OCI-LY7 (cell line): ENCODE data around the gene NEK11. TPM values are rescaled to one million over a fixed set of nuclear protein-coding genes. Genes with fewer than 3 reads are reported as not detected.

Experiments
- BruUV-seq: library from RNA; stranded (reverse); fragments of 400-500 nt; replicated peaks from 2 replicates; lab custom pipeline; 2021; lab: Mats Ljungman, UMichigan
- CTCF ChIA-PET: fragments of 300-600 bp; sonication (Branson Sonifier 250); formaldehyde crosslinking; loops from one replicate; lab custom pipeline; 2022; ENCODE audit warnings: antibody characterized with exemption; ENCODE audit not compliant: unreplicated experiment; lab: Charles Lee
- POLR2A ChIA-PET: fragments of 300-600 bp; sonication (Branson Sonifier 250); formaldehyde crosslinking; loops from one replicate; lab custom pipeline; 2022; ENCODE audit warnings: antibody characterized with exemption; lab: Charles Lee
- DNase-seq: peaks from one replicate; pipeline ENCODE4 v3.0.0-alpha.2; 2015; ENCODE audit warnings: low spot score
- H2AFZ ChIP-seq: fragments of 200-600 bp; sonication (generic), shearing (Covaris generic); 2 replicates; pipeline ENCODE4 v1.6.1; 2014; ENCODE audit warnings: mild to moderate bottlenecking, antibody characterized with exemption, low read length, moderate library complexity
- H3K27ac ChIP-seq: fragments of 200-600 bp; sonication (generic); 2 replicates; pipeline ENCODE4 v1.5.1; 2014; ENCODE audit warnings: mixed run types, low read depth, mild to moderate bottlenecking, moderate library complexity, low read length, inconsistent platforms; ENCODE audit not compliant: poor library complexity, severe bottlenecking
- H3K36me3 ChIP-seq: fragments of 200-600 bp; sonication (generic); 2 replicates; pipeline ENCODE4 v1.6.1; 2014; ENCODE audit warnings: mild to moderate bottlenecking, antibody characterized with exemption, low read length, moderate library complexity, mixed read lengths; ENCODE audit not compliant: insufficient read depth
- H3K4me1 ChIP-seq: fragments of 200-600 bp; sonication (generic); 2 replicates; pipeline ENCODE4 v1.5.1; 2014; ENCODE audit warnings: mild to moderate bottlenecking, low read length; ENCODE audit not compliant: insufficient read depth, poor library complexity, severe bottlenecking
- H3K4me2 ChIP-seq: fragments of 200-600 bp; sonication (generic); 2 replicates; pipeline ENCODE4 v1.6.1; 2014; ENCODE audit warnings: mild to moderate bottlenecking, low read length
- H3K4me3 ChIP-seq: fragments of 200-600 bp; sonication (generic); 2 replicates; pipeline ENCODE4 v1.5.1; 2014; ENCODE audit warnings: mild to moderate bottlenecking, low read depth, low read length; ENCODE audit not compliant: poor library complexity, severe bottlenecking
- H3K79me2 ChIP-seq: fragments of 200-600 bp; sonication (generic); 2 replicates; pipeline ENCODE4 v1.6.1; 2016; ENCODE audit warnings: low read depth, mild to moderate bottlenecking, low read length, moderate library complexity, mixed read lengths; ENCODE audit not compliant: insufficient read depth
- H3K9me2 ChIP-seq: fragments of 200-600 bp; sonication (generic); 2 replicates; pipeline ENCODE4 v1.6.1; 2016; ENCODE audit warnings: mild to moderate bottlenecking, low read length, mixed read lengths; ENCODE audit not compliant: insufficient read depth
- H3K9me3 ChIP-seq: fragments of 200-600 bp; sonication (generic); 2 replicates; pipeline ENCODE4 v1.6.1; 2014; ENCODE audit warnings: mild to moderate bottlenecking, mixed run types, low read length, mixed read lengths
- H4K20me1 ChIP-seq: fragments of 200-600 bp; sonication (generic); 2 replicates; pipeline ENCODE4 v1.6.1; 2014; ENCODE audit warnings: mild to moderate bottlenecking, antibody characterized with exemption, low read length, moderate library complexity, mixed read lengths; ENCODE audit not compliant: insufficient read depth
- CTCF ChIP-seq: fragments of 200-600 bp; sonication (generic); conservative IDR thresholded peaks from 2 replicates; pipeline ENCODE4 v1.5.1; 2014; ENCODE audit warnings: mild to moderate bottlenecking, antibody characterized with exemption, low read length, moderate library complexity, mixed read lengths
- EZH2phosphoT487 ChIP-seq: fragments of 200-600 bp; sonication (generic); IDR thresholded peaks from 2 replicates; pipeline ENCODE4 v1.6.1; 2018; ENCODE audit warnings: low read depth, borderline replicate concordance, mild to moderate bottlenecking, mixed run types, antibody characterized with exemption, low read length, moderate library complexity, mixed read lengths
- intact Hi-C: fragments of 100-400 bp; cut with micrococcal nuclease; formaldehyde crosslinking; loops from one replicate; pipeline ENCODE4 v1.10.0; 2022; ENCODE audit not compliant: unreplicated experiment
- total RNA-seq, 2 experiments: library from RNA; depleted of rRNA in 1 of 2; stranded (reverse); fragments of >200 nt in 1 of 2; shearing (Covaris generic) in 1 of 2; gene quantifications; 2 replicates each; pipeline ENCODE4 v1.2.3, GENCODE V29; 2014 to 2022

The NEK11 gene
- total RNA-seq, 2 experiments from 2014 or later = 0.47 to 1.5 TPM

GRCh38 chr3:131218196-131218595 lies 191.5 kb downstream of the NEK11 start:
- Histone ChIP-seq H3K27ac (no peak overlapping the region), H3K4me1 (no peaks in the 10 kb centered on the region), H3K36me3 (no peaks in the 10 kb centered on the region), H3K9me3 (no peaks in the 10 kb centered on the region), H4K20me1 (no peaks in the 10 kb centered on the region), H3K79me2 (no peaks in the 10 kb centered on the region), H3K4me2 (no peak overlapping the region), H2AFZ (no peak overlapping the region), H3K9me2 (no peaks in the 10 kb centered on the region), H3K4me3 (no peak overlapping the region)
- CTCF ChIA-PET = no interaction called here
- no peak for DNase-seq
- POLR2A ChIA-PET = no interaction called here
- intact Hi-C loops = no loop called here
- no TSS peak for BruUV-seq
- TF ChIP-seq EZH2phosphoT487 = no peak
- no peak for TF ChIP-seq CTCF

- Histone ChIP-seq H3K4me1 (no peaks in the 10 kb centered on the region), H2AFZ (no peak overlapping the region), H3K4me2 (no peak overlapping the region), H4K20me1 (no peaks in the 10 kb centered on the region), H3K9me3 (no peaks in the 10 kb centered on the region), H3K27ac (no peak overlapping the region), H3K4me3 (no peak overlapping the region), H3K79me2 (no peaks in the 10 kb centered on the region), H3K9me2 (no peaks in the 10 kb centered on the region), H3K36me3 (no peaks in the 10 kb centered on the region)
- no peak for TF ChIP-seq EZH2phosphoT487
- no peak for TF ChIP-seq CTCF
- BruUV-seq = no TSS peak
- POLR2A ChIA-PET = no interaction called here
- CTCF ChIA-PET = no interaction called here
- intact Hi-C loops = no loop called here
- DNase-seq = no peak
Measured at GRCh38 chr3:131221731-131222130, 195.1 kb downstream of the NEK11 start.

GRCh38 chr3:131222599-131222998 lies 195.9 kb downstream of the NEK11 start:
- intact Hi-C loops = no loop called here
- H3K4me3 ChIP-seq = no peak overlapping the region
- no peaks in the 10 kb centered on the region for H3K36me3 ChIP-seq
- ChIA-PET POLR2A (no interaction called here), CTCF (no interaction called here)
- no TSS peak for BruUV-seq
- H3K27ac ChIP-seq = no peak overlapping the region
- no peaks in the 10 kb centered on the region for H3K9me2 ChIP-seq
- H3K4me2 ChIP-seq = no peak overlapping the region
- no peaks in the 10 kb centered on the region for H3K79me2 ChIP-seq
- no peak for DNase-seq
- H4K20me1 ChIP-seq = no peaks in the 10 kb centered on the region
- no peaks in the 10 kb centered on the region for H3K4me1 ChIP-seq
- TF ChIP-seq CTCF (no peak), EZH2phosphoT487 (no peak)
- no peaks in the 10 kb centered on the region for H3K9me3 ChIP-seq
- H2AFZ ChIP-seq = no peak overlapping the region
